ENCODE results near the gene CARD10.
"Not testable (repeated sequence)": the region's sequence is repeated elsewhere in the genome, so short reads cannot be mapped to it uniquely, and the experiment has no call there.

CARD10 gene

DNA sequence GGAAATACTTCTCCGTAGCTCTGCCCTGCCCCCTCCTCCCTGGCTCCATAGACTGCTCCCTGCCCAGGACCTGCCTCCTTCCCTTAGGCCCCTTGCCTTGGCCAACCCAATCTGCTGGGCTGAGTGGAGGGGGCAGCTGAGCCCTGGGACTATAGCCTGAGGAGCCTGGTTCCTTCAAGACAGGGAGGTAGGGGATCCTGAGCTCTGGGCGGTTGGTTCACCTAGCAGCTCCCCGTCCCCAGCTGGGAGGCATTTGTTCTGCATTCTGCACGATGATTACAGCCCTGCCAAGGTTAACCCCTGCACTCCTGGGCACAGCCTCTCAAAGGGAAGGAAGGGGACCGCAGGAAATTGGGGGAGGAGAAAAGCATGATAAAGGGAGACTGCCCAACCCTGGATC is 37.5 kb upstream of the CARD10 start:
- DNase-seq (ENCODE audit: low spot score), result no peak

DNA sequence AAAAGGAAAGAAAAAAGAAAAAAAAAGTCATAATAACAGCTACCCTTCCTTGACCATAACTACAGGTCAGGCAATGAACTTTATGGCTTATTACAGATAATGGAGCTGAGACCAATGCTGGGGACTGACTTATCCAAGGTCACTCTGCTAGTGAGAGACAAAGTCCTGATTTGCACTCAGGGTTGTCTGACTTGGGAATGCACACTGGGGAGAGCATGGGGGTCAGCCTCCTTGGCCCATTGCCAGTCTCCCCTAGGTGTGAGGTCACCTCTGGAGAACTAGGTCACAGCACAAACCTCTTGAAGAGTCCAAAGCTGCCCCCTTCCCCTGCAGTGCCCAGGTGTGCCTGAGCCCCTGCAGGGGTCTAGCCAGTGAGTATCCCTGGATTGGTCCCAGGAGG is 35.8 kb upstream of the CARD10 start:
- no peak for DNase-seq (ENCODE audit: low spot score)

DNA sequence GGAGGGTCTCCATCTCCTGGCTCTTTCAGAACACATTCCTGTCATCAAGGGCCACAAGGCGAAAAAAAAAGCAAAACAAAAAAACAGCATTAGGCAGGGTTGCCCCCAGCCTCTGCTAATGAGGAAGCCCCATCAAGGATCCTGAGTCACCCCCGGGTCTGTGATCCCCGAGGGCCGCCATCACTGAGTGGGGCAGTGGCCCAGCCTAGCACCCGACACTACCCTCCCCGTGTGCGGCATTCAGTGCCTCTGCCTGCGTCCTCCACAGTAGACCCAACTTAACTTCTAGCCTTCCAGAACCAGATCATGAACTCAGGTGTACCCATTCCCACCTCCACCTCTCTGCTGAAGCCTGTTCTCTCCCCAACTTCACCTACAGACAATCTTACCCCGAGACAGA is 34.5 kb upstream of the CARD10 start:
- DNase-seq (ENCODE audit: low spot score), result no peak

DNA sequence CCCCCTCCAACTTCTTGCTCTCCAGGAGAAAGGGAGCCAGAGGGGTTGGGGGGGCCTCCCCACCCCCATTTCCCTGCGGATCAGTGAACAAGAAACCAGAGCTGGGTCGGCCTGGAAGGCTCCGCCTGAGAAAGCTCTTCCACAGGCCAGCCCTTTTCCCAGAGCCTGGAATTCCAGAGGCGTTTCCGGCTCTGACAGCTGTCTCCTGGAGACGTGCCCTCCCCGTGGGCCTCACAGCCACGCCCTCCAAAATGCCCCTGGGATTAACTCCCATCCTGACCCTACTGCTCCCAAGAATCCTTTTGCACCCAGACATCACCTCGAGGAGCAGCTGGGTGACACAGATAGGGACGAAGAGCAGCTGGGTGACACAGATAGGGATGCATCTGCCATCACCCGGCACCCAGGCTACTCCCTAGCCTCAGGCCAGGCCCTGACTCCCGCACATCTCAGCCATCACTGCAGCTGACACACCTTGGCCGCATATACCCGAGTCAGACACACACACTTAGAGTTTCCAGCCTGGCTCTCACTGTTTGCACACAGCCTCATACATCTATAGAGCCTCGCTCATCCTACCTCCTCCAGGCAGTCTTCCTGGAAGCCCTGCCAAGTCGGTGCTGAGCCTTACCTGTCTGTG is 33.4 kb upstream of the CARD10 start:
- DNase-seq (ENCODE audit: low spot score), result peak; percentile 68

DNA sequence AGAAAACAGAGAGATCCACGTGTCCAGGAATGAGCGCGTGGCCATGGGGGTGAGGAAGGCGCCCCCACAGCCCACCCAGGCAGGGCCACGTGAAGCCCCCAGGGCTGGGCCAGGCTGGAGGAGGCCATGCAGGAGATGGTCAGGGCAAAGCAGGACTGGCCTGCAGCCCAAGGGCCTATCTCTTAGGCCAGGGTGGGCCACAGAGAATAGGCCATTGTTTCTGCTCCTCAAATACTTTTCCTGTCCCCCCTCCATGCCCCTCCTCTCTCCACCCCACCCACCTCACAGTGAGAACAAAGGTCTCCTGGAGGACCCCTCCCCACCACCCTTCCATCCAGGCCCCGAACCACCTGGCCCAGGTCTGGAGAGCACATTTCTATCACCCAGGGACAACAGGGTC is 32.8 kb upstream of the CARD10 start:
- DNase-seq (ENCODE audit: low spot score), result no peak

DNA sequence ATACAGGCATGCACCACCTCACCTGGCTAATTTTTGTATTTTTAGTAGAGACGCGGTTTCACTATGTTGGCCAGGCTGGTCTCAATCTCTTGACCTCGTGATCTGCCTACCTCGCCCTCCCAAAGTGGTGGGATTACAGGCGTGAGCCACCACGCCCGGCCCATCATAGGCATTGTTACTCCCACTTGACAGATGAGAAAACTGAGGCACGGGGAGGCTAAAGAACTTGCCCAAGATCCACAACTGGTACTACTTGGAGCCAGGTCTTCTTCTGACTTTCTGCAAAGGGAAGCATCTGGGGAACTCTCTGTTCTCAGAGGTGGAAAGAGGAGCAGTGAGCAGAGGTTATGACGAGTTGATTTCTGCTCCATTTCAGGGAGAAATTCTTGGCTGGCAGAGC is 31.7 kb upstream of the CARD10 start:
- not testable (repeated sequence) for DNase-seq (ENCODE audit: low spot score)

DNA sequence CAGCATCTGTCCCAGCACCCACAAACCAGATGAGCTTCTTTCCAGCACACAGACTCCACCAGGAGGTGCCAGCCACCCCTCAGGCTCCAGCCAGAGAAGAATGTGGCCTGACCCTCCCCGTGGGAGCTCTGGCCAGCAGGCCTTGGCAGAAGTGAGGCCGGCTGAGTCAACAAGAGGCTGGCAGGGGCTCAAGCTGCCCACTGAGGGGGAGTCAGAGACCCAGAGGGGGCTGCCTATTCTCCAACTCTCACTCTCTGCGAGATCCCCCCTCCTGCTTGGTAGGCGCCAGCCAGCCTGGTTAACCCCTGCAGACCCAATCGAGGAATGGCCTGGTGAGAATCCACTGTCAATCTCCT is 30.5 kb upstream of the CARD10 start:
- no peak for DNase-seq (ENCODE audit: low spot score)

DNA sequence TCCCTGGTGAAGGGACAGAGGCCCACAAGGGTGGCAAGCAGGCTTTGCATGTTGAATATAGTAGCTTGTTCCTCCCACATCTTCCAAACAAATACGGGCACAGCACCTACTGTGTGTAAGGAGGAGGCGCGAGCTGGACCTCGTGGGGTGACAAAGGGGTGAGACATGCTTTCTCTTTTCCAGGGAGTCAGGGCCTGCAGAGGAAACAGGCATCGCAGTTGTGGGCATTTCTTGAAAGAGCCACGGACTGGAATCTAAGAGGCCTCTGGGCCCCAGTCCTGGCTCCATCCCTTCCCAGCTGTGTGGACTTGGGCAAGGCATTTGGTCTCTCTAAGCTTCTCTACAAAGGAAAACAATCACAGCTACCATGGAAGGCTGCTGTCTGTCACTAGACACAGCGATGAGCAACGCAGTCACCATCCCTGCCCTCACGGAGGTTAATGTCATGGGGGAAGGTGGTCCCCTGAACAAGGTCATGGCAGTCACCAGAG is 28.1 kb upstream of the CARD10 start:
- no peak for DNase-seq (ENCODE audit: low spot score)

DNA sequence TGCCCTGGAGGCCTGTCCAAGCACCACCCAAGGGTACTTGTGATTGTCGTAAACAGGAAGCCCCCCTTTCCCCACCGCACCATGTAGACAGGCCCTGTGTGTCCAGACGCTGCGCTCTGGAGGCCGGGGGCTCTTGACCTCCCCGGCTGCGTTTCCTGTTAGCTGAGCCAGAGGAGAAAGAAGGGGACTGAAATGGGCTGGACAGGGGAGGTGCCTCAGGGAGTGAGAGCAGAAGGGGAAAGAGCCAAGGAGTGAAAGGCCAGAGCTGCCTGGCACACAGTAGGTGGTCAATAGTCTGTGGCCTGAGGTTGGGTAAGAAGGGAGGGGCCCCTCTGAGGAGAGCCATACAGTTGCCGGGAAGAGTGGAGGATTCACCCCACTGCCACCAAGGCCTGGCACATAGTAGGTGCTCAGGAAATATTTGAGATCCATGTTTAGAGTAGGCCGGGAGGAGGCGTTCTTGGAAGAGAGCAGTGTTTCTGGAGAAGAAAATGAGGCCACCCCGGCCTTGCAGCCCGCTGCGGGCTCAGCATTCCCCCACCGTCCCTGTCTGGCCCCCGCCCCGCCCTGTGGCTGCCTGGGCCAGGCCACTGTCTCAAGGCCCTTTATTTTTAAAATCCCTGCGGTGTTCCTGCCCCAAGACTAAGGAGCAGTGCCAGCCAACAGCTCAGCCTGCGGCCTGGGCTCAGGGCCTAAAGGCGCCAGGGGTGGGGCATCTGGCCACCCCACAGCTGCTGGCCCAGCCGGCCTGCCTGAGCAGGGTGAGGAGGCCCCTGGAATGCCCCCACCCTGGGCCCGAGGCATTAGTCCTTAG is 27.4 kb upstream of the CARD10 start:
- DNase-seq (ENCODE audit: low spot score), result no peak

DNA sequence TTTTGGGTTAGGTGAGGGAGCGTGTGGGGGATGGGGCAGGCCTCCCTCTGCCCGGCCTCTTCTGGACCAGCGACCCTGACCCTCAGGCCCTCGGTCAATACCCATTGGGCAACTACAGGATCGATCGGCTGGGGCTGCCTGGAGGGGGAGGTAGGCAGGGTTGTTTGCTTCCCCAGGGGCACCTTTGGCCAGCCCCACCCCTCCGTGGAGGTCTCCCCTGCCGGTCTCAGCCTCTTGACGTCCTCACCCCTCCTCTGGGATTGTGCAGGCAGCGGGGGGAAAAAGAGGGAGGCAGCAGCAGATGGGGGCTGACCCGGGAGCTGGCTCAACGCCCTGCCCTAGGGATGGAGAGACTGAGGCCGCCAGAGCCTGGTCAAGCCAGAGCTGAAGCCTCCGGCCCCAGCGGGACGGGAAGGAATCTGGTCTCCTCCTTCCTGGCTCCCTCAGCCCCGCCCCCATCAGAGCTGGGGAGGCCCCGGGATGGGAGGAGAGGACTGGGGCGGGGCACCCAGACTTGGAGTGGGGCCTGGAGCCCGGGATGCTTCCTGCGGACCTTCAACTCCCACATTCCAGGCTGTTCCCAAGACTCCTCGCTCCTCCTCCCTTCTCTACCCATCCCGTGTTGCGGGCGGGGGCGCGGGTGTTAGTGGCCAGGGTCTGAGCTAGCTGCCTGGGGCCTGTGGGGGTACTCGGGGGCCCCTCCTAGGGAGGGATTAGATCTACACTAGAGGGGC is 26.7 kb upstream of the CARD10 start:
- DNase-seq (ENCODE audit: low spot score), result no peak

DNA sequence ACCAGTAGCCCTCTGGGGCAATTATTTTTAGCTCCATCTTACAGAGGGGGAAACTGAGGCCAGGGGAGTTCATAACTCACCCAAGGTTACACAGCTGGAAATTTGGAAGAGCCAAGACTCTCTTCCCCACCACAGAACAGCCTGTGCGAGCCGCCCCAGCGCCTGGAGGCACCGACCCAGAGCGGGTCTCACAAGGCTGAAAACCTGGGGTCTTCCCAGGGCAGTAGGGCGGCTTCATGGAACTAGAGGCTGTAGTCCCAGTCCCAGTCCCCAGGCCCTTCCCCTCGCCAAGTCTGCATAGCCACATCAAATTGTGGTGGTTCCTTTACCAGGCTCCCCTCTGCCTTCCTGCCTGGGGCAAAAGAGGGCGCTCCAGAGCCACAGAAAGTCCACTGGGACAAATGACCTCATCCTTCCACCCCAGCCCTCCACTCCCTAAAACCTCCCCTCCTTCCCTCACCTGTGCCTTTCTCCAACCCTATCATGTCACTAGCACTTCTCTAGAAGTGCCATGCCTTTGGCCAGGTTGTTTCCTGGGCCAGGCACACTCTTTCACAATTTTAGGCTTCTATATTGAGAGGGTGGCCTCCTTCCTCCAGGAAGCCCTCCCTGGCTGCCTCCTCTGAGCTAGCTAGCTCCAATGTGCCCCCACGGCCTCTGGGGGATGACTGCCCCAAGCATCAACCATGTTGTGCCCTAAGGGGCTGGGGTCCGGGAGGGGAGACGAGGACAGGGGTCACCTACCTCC is 25.9 kb upstream of the CARD10 start:
- peak; percentile 39 for DNase-seq (ENCODE audit: low spot score)

DNA sequence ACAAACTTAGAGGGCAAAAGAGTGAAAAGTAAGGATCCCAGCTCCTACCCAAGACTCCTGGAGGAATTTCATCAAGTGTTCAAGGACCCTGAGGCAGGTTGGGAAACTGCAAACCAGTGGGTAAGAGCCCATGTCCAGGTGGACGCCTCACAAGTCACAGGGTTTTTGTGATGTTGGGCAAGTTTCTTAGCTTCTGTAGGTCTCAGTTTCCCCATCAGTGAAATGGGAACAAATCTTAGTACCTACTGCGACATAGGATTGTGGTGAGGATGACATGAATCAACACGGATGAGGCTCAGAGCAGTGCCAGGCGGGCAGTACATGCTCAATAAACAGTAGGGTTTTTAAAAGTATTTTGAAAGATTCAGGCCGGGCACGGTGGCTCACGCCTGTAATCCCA is 23.7 kb upstream of the CARD10 start:
- DNase-seq (ENCODE audit: low spot score), result no peak

DNA sequence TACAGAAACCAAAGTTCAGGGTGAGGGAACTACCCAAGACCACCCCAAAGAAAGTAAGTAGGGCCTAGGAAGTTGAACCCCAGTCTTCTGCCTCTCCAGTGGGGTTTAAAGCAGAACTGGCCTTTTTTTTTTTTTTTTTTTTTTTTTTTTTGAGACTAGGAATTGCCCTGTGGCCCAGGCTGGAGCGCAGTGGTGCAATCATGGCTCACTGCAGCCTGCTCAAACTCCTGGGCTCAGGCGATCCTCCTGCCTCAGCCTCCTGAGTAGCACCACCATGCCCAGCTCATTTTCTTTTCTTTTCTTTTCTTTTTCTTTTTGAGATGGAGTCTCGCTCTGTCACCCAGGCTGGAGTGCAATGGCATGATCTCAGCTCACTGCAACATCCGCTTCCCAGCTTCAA is 23.2 kb upstream of the CARD10 start:
- DNase-seq (ENCODE audit: low spot score), result not testable (repeated sequence)

DNA sequence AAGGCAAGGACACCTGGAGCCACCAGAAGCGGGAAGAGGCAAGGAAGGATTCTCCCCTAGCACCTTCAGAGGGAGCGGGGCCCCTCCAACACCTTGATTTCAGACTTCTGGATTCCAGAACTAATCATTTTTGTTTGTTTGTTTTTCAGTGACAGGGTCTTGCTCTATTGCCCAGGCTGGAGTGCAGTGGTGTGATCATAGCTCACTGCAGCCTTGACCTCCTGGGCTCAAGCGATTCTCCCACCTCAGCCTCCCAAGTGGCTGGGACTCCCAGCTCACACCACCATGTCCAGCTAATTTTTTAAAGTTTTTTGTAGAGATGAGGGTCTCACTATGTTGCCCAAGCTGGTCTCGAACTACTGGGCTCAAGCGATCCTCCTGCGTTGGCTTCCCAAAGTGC is 20.6 kb upstream of the CARD10 start:
- not testable (repeated sequence) for DNase-seq (ENCODE audit: low spot score)

DNA sequence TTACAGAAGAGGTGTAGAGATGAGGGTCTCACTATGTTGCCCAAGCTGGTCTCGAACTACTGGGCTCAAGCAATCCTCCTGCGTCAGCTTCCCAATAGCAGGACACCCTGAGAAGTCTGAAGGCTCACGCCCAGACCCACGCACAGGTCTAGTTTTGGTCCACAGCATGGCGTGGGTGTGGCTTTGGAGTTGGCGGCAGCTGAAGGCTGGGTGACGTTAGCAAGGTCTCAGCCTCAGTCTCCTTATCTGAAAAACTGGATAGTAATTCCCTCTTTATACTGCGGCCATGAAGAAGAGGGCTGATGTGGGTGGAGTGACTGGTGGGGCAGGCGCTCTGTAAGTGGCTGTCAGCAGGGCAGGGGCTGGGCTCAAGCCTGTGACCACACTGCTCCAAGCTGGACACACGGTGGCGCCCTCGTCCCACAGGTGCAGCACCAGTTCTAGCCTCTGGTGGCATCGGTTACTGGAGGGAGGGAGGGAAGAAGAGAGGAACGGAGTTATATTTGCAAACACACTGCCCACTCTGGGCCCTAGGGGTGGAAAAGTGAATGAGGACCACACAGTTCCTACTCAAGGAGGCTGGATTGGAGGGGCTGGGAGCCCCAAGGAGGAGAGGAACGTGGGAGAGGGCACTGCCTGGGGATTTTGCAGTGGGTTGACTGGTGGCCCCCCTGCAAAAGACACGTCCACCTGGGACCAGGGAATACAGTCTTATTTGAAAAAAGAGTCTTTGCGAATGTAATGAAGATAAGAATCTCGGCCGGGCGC is 19.6 kb upstream of the CARD10 start:
- peak; percentile 76 for DNase-seq (ENCODE audit: low spot score)

DNA sequence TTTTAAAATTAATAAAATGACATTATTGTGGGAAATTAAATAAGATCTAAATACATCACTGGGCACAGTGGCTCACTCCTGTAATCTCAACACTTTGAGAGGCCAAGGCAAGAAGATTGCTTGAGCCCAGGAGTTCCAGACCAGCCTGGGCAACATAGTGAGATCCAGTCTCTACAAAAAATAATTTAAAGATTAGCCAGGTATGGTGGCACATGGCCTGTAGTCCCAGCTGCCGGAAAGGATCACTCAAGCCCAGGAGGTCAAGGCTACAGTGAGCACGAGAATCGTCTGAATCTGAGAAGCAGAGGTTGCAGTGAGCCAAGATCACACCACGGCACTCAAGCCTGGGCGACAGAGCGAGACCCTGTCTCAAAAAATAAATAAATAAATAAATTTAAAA is 15.9 kb upstream of the CARD10 start:
- no peak for DNase-seq (ENCODE audit: low spot score)

DNA sequence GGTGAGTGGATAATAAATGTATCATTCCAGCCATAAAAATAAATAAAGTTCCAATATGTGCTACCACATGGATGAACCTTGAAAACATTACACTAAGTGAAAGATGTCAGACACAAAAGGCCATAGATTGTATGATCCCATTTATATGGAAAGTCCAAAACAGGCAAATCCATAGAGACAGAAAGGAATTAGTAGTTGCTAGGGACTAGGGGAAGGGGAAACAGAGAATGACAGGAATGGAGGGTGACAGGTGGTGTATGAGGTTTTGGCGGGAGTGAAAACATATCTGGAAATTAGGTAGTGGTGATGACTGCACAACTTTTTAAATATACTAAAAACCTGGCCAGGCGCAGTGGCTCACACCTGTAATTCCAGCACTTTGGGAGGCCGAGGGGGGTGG is 15.2 kb upstream of the CARD10 start:
- DNase-seq (ENCODE audit: low spot score), result no peak

DNA sequence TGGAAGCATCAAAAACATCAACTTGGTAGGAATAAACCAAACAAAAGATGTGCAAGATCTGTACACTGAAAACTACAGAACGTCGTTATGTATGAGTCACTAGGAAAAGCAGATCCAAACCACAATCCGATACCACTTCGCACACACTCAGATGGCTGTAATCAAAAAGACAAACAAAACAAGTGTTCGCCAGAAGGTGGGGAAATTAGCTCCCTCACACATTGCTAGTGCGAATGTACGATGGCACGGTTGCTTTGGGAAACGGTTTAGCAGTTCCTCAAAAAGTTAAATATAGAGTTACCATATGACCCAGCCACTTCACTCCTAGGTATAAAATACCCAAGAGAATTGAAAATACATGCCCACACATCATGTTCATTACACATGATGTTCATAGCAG is 14.8 kb upstream of the CARD10 start:
- no peak for DNase-seq (ENCODE audit: low spot score)

DNA sequence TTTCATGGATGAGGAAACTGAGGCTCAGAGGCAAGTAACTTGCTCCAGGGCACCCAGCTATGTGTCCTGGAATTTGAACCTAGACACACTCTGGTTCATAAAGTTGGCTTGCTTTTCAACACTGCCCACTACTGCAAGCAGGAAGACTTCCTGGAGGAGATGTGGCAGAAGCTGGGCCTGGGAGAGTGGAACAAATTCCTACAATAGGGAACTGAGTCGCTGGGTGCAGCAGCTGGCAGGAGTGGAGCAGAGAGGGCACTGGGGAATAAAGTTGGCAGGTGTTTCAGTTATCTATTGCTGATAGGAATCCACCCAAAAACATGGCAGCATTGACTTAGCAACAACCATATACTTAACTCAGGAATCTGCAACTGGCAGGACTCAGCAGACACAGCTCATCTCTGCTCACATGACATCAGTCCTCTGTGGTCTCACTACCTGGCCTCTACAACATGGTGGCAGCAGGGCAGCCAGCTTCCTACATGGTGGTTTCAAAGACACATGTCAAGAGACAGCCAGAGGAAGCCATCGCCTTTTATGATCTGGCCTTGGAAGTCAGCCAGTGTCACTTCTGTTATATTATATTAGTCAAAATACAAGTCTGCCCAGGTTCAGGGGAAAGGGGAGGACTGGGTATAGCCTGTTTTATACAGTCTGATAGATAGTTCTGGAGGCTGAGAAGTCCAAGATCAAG is 10.6 kb upstream of the CARD10 start:
- DNase-seq (ENCODE audit: low spot score), result no peak

DNA sequence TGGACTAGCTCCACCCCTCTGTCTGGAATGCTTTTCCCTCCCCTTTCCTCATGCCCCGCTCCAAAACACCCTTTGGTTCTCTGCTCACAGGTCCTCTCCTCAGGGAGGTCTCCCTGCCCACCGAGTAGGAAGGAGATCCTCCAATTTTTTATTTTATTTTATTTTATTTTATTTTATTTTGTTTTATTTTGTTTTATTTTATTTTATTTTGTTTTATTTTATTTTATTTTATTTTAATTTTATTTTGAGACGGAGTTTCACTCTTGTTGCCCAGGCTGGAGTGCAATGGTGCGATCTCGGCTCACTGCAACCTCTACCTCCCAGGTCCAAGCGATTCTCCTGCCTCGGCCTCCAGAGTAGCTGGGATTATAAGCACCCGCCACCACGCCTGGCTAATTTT is 8.7 kb upstream of the CARD10 start:
- DNase-seq (ENCODE audit: low spot score), result not testable (repeated sequence)
